ENCODE measurements around the gene TNNI3K. TPM values are rescaled to one million over a fixed set of nuclear protein-coding genes. Genes with fewer than 3 reads are reported as not detected.

Gene TNNI3K
- total RNA-seq, 1 experiment from 2014 or later = not detected

DNA sequence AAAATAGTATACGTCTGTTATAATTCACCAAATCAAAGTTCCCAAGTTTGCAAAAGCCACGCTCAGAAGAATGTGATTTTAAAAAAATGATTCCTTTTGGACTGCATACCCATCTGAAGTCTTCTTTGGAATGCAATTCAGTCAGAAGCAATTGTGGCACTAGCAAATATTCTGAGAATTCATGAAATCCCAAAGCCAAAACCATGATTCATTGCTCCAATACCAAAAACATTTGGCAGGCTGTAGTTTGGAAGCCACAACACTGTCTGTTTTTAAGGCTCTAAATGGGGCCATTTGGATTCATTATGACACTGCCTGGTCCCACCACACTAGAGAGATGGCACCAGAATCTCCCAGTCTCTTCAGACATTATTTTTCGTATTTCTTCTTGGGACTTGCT lies 299.1 kb downstream of the TNNI3K start:
- Histone ChIP-seq H3K4me2 (ENCODE audit: insufficient read depth, insufficient read length, low read length) (no peak overlapping the region), H3K4ac (ENCODE audit: low read depth, low read length) (no peak overlapping the region), H2BK120ac (ENCODE audit: low read depth, low read length, poor library complexity, severe bottlenecking) (no peak overlapping the region), H4K91ac (ENCODE audit: insufficient read length, low read depth, low read length) (no peak overlapping the region), H3K23ac (ENCODE audit: insufficient read length, low read depth, low read length) (no peak overlapping the region), H3K18ac (ENCODE audit: insufficient read length, low read depth, low read length) (no peak overlapping the region), H3K27me3 (ENCODE audit: insufficient read depth, low read length) (no peaks in the 10 kb centered on the region), H3K79me2 (ENCODE audit: insufficient read depth, low read length) (no peaks in the 10 kb centered on the region), H4K20me1 (ENCODE audit: control insufficient read depth, insufficient read depth, insufficient read length) (no peaks in the 10 kb centered on the region), H3K79me1 (ENCODE audit: insufficient read depth, low read depth, low read length, poor library complexity, severe bottlenecking) (no peaks in the 10 kb centered on the region), H2AFZ (ENCODE audit: low read length) (no peak overlapping the region), H3K27ac (ENCODE audit: insufficient read length, low read depth, low read length) (no peak overlapping the region), H2BK20ac (ENCODE audit: low read depth, low read length, poor library complexity, severe bottlenecking) (no peak overlapping the region), H4K5ac (ENCODE audit: insufficient read length, low read depth, low read length) (no peak overlapping the region), H2AK5ac (ENCODE audit: insufficient read length, low read length) (no peak overlapping the region), H2BK15ac (ENCODE audit: low read depth, low read length) (no peak overlapping the region), H3K56ac (ENCODE audit: insufficient read length, low read depth, low read length) (no peak overlapping the region), H3K4me1 (ENCODE audit: insufficient read depth, low read length) (no peaks in the 10 kb centered on the region), H4K8ac (replicated peaks; ENCODE audit: insufficient read length, low read depth, low read length) (no peak overlapping the region), H3K14ac (ENCODE audit: insufficient read depth, low read length) (no peak overlapping the region), H3K23me2 (ENCODE audit: insufficient read length, low read depth, low read length, poor library complexity, severe bottlenecking) (no peaks in the 10 kb centered on the region), H2BK12ac (ENCODE audit: insufficient read length, low read depth, low read length) (no peak overlapping the region), H2BK5ac (ENCODE audit: insufficient read length, low read length) (no peak overlapping the region), H3T11ph (ENCODE audit: low read length) (no peak overlapping the region), H3K9ac (ENCODE audit: extremely low read depth, insufficient read length, low read length) (no peak overlapping the region), H3K9me3 (ENCODE audit: control insufficient read depth, low read depth, low read length) (no peaks in the 10 kb centered on the region)
- no peaks in the 10 kb centered on the region for H3K4me1 Mint-ChIP-seq
- no peaks in the 10 kb centered on the region for H3K9me3 Mint-ChIP-seq
- H3K4me3 Mint-ChIP-seq = no peak overlapping the region
- H3K27ac Mint-ChIP-seq = no peak overlapping the region
- TF ChIP-seq CTCF (conservative IDR thresholded peaks at IDR 0.05) = no peak
- no peak for DNase-seq
- no peaks in the 10 kb centered on the region for H3K27me3 Mint-ChIP-seq (ENCODE audit: low read depth)
- WGBS (ENCODE audit: extremely low coverage, insufficient read length, low lambda C conversion rate) = no CpG with 5 or more reads among the region's 3 CpGs
- no peaks in the 10 kb centered on the region for H3K36me3 Mint-ChIP-seq (ENCODE audit: insufficient read depth in 1 of 3, low read depth in 3 of 3)
